B cell (primary cell): ENCODE measurements around the gene SLC2A10.

ENCODE experiments used
- EZH2 ChIP-seq: IDR thresholded peaks from 2 replicates; pipeline ENCODE4 v1.6.1; 2012; ENCODE audit warnings: borderline replicate concordance, low read depth, mild to moderate bottlenecking, moderate library complexity, low read length; ENCODE audit not compliant: insufficient read depth, poor library complexity, severe bottlenecking
- TF ChIP-seq, protein P1 (sequence below): fragments of 200-600 bp; IDR thresholded peaks from one replicate; pipeline ENCODE4 v1.8.0; 2022; ENCODE audit warnings: antibody characterized with exemption, mild to moderate bottlenecking

DNA sequence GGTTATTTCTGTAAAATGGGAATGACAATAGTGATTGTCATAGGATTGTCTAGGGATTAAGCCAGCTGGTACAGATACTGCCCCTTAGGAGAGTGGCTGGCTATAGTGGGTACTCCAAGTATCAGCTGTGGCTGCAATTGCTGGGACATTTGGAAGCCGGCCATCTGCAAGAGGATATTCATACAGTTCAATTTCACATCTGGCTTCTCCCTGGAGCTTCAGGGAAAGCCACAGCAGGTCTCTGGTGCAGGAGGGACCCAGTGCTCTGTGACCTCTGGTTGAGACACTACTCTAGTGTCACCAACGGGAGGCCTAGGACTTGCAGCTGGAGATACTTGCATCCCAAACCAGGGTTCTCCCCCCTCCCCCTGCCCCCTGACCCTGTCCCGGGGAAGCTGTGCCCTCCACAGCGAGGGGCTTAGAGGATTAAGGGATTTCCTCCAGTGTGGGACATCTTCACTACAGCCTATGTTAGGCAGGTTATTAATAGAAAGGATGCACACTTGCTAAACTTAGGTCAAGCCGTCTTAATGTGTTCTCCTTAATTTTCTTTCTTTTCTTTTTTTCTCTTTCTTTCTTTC, 2.7 kb downstream of the SLC2A10 start:
- TF ChIP-seq, protein P1, sequence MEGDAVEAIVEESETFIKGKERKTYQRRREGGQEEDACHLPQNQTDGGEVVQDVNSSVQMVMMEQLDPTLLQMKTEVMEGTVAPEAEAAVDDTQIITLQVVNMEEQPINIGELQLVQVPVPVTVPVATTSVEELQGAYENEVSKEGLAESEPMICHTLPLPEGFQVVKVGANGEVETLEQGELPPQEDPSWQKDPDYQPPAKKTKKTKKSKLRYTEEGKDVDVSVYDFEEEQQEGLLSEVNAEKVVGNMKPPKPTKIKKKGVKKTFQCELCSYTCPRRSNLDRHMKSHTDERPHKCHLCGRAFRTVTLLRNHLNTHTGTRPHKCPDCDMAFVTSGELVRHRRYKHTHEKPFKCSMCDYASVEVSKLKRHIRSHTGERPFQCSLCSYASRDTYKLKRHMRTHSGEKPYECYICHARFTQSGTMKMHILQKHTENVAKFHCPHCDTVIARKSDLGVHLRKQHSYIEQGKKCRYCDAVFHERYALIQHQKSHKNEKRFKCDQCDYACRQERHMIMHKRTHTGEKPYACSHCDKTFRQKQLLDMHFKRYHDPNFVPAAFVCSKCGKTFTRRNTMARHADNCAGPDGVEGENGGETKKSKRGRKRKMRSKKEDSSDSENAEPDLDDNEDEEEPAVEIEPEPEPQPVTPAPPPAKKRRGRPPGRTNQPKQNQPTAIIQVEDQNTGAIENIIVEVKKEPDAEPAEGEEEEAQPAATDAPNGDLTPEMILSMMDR: no peak
- no peak for TF ChIP-seq EZH2
